ENCODE results near the gene CSGALNACT2. TPM values are rescaled to one million over a fixed set of nuclear protein-coding genes. Genes with fewer than 3 reads are reported as not detected.

CSGALNACT2 gene
- total and polyA plus RNA-seq, 3 donors from 2014 or later = 13.9 to 17.9 (median 16.7) TPM

DNA sequence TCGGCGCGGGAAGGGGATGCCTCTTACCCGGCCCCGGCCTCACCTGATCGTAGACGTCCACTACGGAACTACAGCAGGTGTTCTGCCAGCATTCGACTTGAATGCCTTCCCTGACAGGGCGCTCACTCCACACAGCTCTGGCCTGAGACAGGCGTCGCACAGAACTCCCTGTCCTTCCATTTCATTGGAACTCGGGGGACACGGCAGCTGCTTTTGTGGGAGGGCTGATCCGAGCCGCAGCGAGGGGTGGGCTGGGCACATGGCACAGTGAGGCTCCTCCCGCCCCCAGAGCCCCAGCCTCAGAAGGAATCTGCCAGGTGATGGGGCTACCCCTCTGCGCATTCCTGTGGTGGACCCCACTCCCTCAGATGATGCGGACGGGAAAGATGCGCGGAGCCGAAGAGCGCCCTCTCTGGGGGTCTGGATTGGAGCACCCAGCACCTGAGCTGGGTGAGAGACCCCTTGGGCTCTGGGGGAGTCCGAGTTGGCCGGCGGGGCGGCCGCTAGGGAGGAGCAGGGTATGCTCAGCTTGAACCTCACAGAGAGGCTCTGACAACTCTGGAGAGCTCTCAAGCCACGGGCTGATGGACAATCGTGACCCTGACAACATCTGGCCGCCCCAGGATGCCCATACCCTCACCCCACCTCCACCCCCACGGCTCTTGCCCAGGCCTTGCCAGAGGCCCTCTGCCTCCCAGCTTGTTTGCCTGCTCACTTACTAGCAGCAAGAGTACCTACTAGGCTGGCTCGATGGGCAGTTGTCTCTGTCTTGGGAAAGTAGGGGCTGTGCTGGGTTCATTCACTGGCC is 92.1 kb downstream of the CSGALNACT2 start:
- no peaks in the 10 kb centered on the region for H3K9me3 ChIP-seq
- no peak for DNase-seq
- no peak overlapping the region for H3K4me3 ChIP-seq
- intact Hi-C loops (cut with DNase I; ENCODE audit: low total_unique reads) = no loop called here
- no peak overlapping the region for H3K27ac ChIP-seq
- 3 to 17% methylated on average over 8 to 35 of the region's 35 CpGs for WGBS, 2 donors
- no peaks in the 10 kb centered on the region for H3K27me3 ChIP-seq
- H3K36me3 ChIP-seq (ENCODE audit: low read depth, missing control alignments) = no peaks in the 10 kb centered on the region
- TF ChIP-seq, protein P1, sequence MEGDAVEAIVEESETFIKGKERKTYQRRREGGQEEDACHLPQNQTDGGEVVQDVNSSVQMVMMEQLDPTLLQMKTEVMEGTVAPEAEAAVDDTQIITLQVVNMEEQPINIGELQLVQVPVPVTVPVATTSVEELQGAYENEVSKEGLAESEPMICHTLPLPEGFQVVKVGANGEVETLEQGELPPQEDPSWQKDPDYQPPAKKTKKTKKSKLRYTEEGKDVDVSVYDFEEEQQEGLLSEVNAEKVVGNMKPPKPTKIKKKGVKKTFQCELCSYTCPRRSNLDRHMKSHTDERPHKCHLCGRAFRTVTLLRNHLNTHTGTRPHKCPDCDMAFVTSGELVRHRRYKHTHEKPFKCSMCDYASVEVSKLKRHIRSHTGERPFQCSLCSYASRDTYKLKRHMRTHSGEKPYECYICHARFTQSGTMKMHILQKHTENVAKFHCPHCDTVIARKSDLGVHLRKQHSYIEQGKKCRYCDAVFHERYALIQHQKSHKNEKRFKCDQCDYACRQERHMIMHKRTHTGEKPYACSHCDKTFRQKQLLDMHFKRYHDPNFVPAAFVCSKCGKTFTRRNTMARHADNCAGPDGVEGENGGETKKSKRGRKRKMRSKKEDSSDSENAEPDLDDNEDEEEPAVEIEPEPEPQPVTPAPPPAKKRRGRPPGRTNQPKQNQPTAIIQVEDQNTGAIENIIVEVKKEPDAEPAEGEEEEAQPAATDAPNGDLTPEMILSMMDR (IDR thresholded peaks at IDR 0.05) = no peak
- no peak for TF ChIP-seq POLR2A (IDR thresholded peaks at IDR 0.05)
- no peaks in the 10 kb centered on the region for H3K4me1 ChIP-seq

DNA sequence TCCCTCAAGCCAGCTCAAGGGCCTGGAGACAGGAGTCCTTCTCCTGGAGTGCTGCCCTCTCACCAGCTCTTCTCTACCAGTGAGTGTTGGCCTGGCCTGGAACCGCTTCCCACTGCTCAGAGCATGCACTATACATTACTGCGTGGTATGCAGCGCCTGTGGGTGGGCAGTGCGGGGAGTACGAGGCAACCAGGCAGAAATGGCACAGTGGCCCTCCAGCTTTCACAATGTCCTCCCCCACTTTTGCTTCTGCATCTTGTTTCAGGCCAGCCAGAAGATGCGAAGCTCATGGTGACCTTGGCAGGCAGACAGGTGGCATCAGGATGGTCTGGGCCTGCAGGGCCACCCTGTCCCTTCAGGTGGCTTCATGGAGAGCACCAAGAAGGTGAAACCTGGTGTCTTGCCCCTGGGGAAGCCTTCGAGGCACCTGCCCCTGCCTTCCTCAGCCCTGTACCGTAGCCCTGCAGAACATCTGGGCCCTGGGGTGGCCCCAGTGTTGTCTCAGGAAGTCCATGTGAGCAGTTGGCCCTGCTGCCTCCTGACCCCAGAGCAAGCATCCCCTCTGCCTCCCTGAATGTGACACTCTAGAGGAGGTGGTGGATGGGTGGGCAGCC is 92.8 kb downstream of the CSGALNACT2 start:
- no peaks in the 10 kb centered on the region for H3K27me3 ChIP-seq
- no peaks in the 10 kb centered on the region for H3K36me3 ChIP-seq (ENCODE audit: low read depth, missing control alignments)
- H3K4me1 ChIP-seq = no peaks in the 10 kb centered on the region
- no peak for DNase-seq
- no peaks in the 10 kb centered on the region for H3K9me3 ChIP-seq
- WGBS, 2 donors = 76 to 87% methylated on average over 5 to 6 of the region's 8 CpGs
- TF ChIP-seq POLR2A (IDR thresholded peaks at IDR 0.05) = no peak
- TF ChIP-seq, protein P1 (IDR thresholded peaks at IDR 0.05) = no peak
- H3K27ac ChIP-seq = no peak overlapping the region
- intact Hi-C loops (cut with DNase I; ENCODE audit: low total_unique reads) = no loop called here
- H3K4me3 ChIP-seq = no peak overlapping the region

DNA sequence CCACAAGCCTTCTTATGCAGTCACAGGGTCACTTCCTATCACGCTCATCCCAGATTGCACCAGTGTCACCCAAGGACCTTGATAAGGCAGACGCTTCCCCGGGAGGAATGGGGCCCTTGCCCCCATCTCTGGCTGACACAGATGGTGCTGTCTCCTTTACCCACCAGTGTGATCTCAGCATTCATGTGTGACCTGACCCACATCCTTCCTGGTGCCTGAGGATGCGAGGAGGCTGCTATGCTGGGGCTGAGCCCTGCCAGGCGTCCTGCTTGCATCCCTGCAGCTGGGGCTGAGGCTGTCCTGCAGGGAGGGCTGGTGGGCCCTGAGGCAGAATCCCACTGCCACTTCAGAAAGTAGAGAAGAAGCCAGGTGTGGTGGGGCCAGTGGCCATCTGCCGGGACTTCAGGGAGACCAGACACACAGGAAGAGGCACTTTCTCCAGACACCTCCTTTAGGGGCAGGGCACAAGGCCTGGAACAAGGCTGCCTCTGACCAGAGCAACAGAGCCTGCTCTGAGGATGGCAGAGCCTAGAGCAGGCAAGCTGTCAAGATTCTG is 93.4 kb downstream of the CSGALNACT2 start:
- 63 to 79% methylated on average over 2 to 6 of the region's 6 CpGs for WGBS, 2 donors
- TF ChIP-seq, protein P1 (IDR thresholded peaks at IDR 0.05) = no peak
- TF ChIP-seq POLR2A (IDR thresholded peaks at IDR 0.05) = no peak
- H3K36me3 ChIP-seq (ENCODE audit: low read depth, missing control alignments) = no peaks in the 10 kb centered on the region
- H3K9me3 ChIP-seq = no peaks in the 10 kb centered on the region
- intact Hi-C loops (cut with DNase I; ENCODE audit: low total_unique reads) = no loop called here
- no peak overlapping the region for H3K27ac ChIP-seq
- no peaks in the 10 kb centered on the region for H3K27me3 ChIP-seq
- no peaks in the 10 kb centered on the region for H3K4me1 ChIP-seq
- no peak for DNase-seq
- no peak overlapping the region for H3K4me3 ChIP-seq

- TF ChIP-seq POLR2A (IDR thresholded peaks at IDR 0.05) = no peak
- TF ChIP-seq, protein P1 (IDR thresholded peaks at IDR 0.05) = no peak
- Histone ChIP-seq H3K36me3 (ENCODE audit: low read depth, missing control alignments) (no peaks in the 10 kb centered on the region), H3K4me3 (no peak overlapping the region), H3K27ac (no peak overlapping the region), H3K9me3 (no peaks in the 10 kb centered on the region), H3K27me3 (no peaks in the 10 kb centered on the region), H3K4me1 (no peaks in the 10 kb centered on the region)
- no peak for DNase-seq
- intact Hi-C loops (cut with DNase I; ENCODE audit: low total_unique reads) = no loop called here
- 84% methylated on average over 11 to 19 of the region's 19 CpGs for WGBS, 2 donors
These were observed 95.6 kb downstream of the CSGALNACT2 start for GRCh38 chr10:43233601-43234430.

Data from testis (tissue), 3 donors.